Ovary (tissue), 10 donors: ENCODE results near the gene CPSF3. TPM values are rescaled to one million over a fixed set of nuclear protein-coding genes. Genes with fewer than 3 reads are reported as not detected.

Experiments used
- DNase-seq, 5 donors: peaks; one replicate each; pipeline ENCODE4 v3.0.0-alpha.2; 2019 to 2020
- H3K27ac ChIP-seq, 2 donors: fragments of 200-600 bp; one replicate each; pipeline versions ENCODE4 v1.5.1 to v1.8.0; 2019 to 2022
- H3K27me3 ChIP-seq: fragments of 200-600 bp; one replicate; pipeline ENCODE4 v1.8.0; 2022
- H3K36me3 ChIP-seq: fragments of 200-600 bp; sonication (generic); one replicate; pipeline ENCODE4 v1.5.1; 2019
- H3K4me1 ChIP-seq: one replicate; pipeline ENCODE4 v1.8.1; 2013; ENCODE audit warnings: mild to moderate bottlenecking, moderate library complexity; ENCODE audit not compliant: insufficient read depth
- H3K4me3 ChIP-seq: fragments of 200-600 bp; sonication (generic); one replicate; pipeline ENCODE4 v1.5.1; 2017
- H3K9me3 ChIP-seq, 2 donors: fragments of 200-600 bp in 1 of 2; sonication (generic) in 1 of 2; one replicate each; pipeline versions ENCODE4 v1.5.1 to v1.8.1; 2013 to 2019; ENCODE audit warnings: mild to moderate bottlenecking in 1 of 2, moderate library complexity in 1 of 2
- EP300 ChIP-seq: sonication (generic); formaldehyde crosslinking; IDR thresholded peaks from one replicate; pipeline ENCODE4 v1.6.1; 2017; ENCODE audit warnings: antibody characterized with exemption
- POLR2A ChIP-seq: fragments of 450-650 bp; IDR thresholded peaks from one replicate; pipeline ENCODE4 v1.6.1; 2017; ENCODE audit warnings: antibody characterized with exemption, mild to moderate bottlenecking, moderate library complexity
- WGBS, 3 donors: extraction: QIAGEN DNeasy Blood & Tissue Kit in 1 of 3; methylation state at CpG; one replicate each; pipeline versions ENCODE4 v1.1.5 to v1.1.7; 2013 to 2017; 5-methylcytosine and 5-hydroxymethylcytosine counted together
- intact Hi-C, 4 donors: fragments of 100-400 bp; cut with DNase I; formaldehyde crosslinking; loops; one replicate each; pipeline versions ENCODE4 v1.11.0 to v1.15.1; 2022 to 2023
- long read RNA-seq, 3 donors: library from polyadenylated mRNA in 2 of 3; unstranded in 2 of 3; transcript quantifications; one replicate each; pipeline ENCODE4 v2.0.0 and lab custom pipeline, GENCODE V29; 2021 to 2026
- polyA plus RNA-seq, 2 donors: library from polyadenylated mRNA; stranded (reverse); fragments of 200-250 nt in 1 of 2; fragments of 350-450 nt in 1 of 2; fragmentation: Illumina TruSeq in 1 of 2; extraction: RNeasy Lipid Tissue Mini Kit (QIAGEN cat#74804) in 1 of 2; gene quantifications; one replicate each; pipeline ENCODE4 v1.2.3, GENCODE V29; 2013 to 2014
- total RNA-seq, 7 donors: library from RNA; depleted of rRNA in 2 of 7; stranded (reverse); fragments of >200 nt in 2 of 7; fragmentation: NEBNext Ultra II Directional in 3 of 7; extraction: Animal tissue kit (Norgen Biotek cat#: 25700) in 3 of 7; gene quantifications; one replicate each; pipeline versions ENCODE4 v1.1.0 to v1.2.4, GENCODE V29; 2016 to 2023
- TF ChIP-seq, protein P1 (sequence below), 3 donors: fragments of 450-650 bp in 2 of 3; fragments of 200-600 bp in 1 of 3; IDR thresholded peaks; one replicate each; pipeline versions ENCODE4 v1.5.1 to v1.8.0; 2016 to 2022; ENCODE audit warnings: antibody characterized with exemption in 3 of 3, mild to moderate bottlenecking in 1 of 3
- donor health status: DM: no; HTN: no; CAD: no; lungs with moderate emphysema.
- donor health status: DM: no; HTN: no; CAD: no.
- donor health status: Bipolar disorder and iron deficiency.
- donor health status: DM: yes; HTN: yes; CAD: no.
- donor health status: DM: no; HTN: no; CAD: no.
- donor health status: DM: yes; HTN: yes; CAD: no.

CPSF3 gene
- total RNA-seq (10 to 100 TPM; 14.8 to 24.6 (median 19.8) TPM), polyA plus RNA-seq (10 to 100 TPM; 11.8 to 25.0 TPM)
- long read RNA-seq, donor 1, transcript CPSF3-201 (18 exons, 2,345 nt) = major isoform, 116 of 138 reads
- long read RNA-seq, donor 1, partial matches to known transcripts = 15 of 138 reads
- long read RNA-seq, donor 1, other reads (novel, unspliced or antisense) = 7 of 138 reads
- long read RNA-seq, donor 2, transcript CPSF3-201 (18 exons, 2,345 nt) = major isoform, 26 of 26 reads
- long read RNA-seq, donor 2, partial matches to known transcripts = 0 of 26 reads
- long read RNA-seq, donor 2, other reads (novel, unspliced or antisense) = 0 of 26 reads
- long read RNA-seq, donor 3, transcript CPSF3-201 (18 exons, 2,345 nt) = major isoform, 47 of 52 reads
- long read RNA-seq, donor 3, partial matches to known transcripts = 1 of 52 reads
- long read RNA-seq, donor 3, other reads (novel, unspliced or antisense) = 4 of 52 reads

DNA sequence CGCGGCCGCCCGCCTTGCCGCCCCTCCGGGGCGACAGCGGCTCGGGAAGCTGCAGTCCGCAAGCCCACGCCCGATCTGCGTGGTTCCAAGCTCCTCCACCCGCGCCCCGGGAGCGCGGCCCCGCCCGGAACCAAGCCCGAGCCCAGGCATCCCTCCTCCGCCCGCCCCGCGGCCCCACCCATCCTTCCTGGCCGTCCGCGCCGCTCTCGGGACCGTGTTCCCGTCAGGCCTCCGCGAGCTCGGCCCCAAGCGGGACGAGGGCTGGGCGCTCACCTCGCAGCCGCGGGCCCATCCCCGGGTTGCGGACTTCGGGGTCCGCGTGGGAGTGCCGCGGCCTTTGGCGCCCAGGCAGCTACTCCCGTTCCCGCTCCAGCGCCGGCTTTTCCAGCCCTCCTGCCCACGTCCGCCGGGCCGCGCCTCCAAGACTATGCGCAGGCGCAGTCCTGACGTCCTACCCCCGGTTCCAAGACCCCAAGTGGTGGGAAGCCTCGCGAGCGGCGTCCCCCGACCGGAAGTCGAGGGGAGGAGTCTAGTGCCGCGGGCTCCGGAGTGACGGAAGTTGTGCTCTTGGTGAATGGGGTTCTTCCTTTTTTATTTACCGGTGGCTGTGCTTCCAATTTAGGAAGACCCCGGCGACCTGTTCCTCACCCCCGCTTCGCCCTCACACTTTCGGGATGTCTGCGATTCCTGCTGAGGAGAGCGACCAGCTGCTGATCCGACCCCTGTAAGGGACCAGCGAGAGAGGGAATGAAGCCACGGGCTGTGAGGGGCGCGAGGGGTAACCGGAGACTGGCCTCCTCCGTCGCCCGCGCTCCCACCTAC is at the start of gene CPSF3, which contains the start of gene ITGB1BP1:
Gene CPSF3, plus strand, starts transcription at position 555 of the 822 bp plus-strand sequence. Its CDS starts 120 bp downstream, at position 675.
Gene ITGB1BP1, minus strand, starts transcription at position 429 of the 822 bp plus-strand sequence. CDS start 4,831 bp downstream, outside the sequence.
- TF ChIP-seq POLR2A (peak; percentile 76), EP300 (no peak)
- TF ChIP-seq, protein P1, sequence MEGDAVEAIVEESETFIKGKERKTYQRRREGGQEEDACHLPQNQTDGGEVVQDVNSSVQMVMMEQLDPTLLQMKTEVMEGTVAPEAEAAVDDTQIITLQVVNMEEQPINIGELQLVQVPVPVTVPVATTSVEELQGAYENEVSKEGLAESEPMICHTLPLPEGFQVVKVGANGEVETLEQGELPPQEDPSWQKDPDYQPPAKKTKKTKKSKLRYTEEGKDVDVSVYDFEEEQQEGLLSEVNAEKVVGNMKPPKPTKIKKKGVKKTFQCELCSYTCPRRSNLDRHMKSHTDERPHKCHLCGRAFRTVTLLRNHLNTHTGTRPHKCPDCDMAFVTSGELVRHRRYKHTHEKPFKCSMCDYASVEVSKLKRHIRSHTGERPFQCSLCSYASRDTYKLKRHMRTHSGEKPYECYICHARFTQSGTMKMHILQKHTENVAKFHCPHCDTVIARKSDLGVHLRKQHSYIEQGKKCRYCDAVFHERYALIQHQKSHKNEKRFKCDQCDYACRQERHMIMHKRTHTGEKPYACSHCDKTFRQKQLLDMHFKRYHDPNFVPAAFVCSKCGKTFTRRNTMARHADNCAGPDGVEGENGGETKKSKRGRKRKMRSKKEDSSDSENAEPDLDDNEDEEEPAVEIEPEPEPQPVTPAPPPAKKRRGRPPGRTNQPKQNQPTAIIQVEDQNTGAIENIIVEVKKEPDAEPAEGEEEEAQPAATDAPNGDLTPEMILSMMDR (IDR thresholded peaks at IDR 0.05) = peak in 1 of 3 donors; percentile 72
- 0% methylated on average over 68 to 91 of the region's 91 CpGs for WGBS, 3 donors
- Histone ChIP-seq H3K4me1 (peaks cover 6% of the 10 kb centered on the region), H3K4me3 (peak within 1 kb of the TSS; percentile 74), H3K9me3 (no peaks in the 10 kb centered on the region), H3K27ac (peak within 1 kb of the TSS; percentile 66 to 90), H3K27me3 (no peaks in the 10 kb centered on the region), H3K36me3 (no peaks in the 10 kb centered on the region)
- peak; percentile 97 to 99 (median 98) for DNase-seq
- intact Hi-C loops = loop anchor here in 1 of 4 donors (10.0 kb wide), 2 partner anchors 51 to 279 kb away; partner anchors contain the start of gene IAH1

DNA sequence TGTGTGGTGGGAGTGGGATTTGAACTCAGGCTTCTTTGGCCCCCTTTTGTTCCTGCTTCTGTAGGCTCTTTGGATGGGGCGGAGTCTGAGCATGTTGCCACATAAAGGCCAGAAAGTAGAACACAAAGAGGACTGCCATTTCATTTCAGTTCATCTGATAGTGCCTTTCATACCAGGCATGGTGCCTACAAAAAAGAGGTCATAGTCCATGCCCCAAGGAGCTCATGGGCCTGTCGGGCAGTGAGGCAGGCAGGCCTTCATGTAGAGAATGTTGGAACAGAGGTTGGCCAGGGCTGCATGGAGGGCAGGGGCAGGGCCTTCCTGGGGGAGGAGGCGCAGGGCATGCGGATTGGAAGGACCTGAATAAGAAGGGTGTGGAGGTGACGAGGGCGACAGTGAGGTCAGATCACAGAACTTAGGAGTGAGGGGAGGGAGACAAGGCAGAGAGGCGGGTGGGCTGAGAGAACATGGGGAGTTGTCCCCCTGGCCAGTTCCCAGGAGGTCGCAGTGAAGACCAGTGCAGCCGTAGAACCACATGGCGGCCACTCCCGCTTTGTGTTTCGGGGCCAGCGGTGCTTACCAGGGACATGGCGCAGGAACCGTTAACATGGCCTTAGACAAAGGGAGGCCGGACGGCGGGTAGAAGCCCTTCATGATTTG is 49.3 kb upstream of the CPSF3 start:
- WGBS, 3 donors = 95 to 97% (median 97%) methylated on average over 18 of the region's 18 CpGs
- no peak for DNase-seq
- no peak overlapping the region for H3K27ac ChIP-seq
- H3K9me3 ChIP-seq = no peaks in the 10 kb centered on the region
- H3K4me3 ChIP-seq = no peak overlapping the region
- H3K27me3 ChIP-seq = no peaks in the 10 kb centered on the region
- H3K4me1 ChIP-seq = no peaks in the 10 kb centered on the region
- TF ChIP-seq EP300 (no peak), POLR2A (no peak)
- TF ChIP-seq, protein P1 (IDR thresholded peaks at IDR 0.05) = no peak
- intact Hi-C loops = loop anchor here in 2 of 4 donors (5.0 to 10.0 kb wide), 2 partner anchors 229 to 232 kb away; no protein-coding TSS in a partner anchor
- no peaks in the 10 kb centered on the region for H3K36me3 ChIP-seq

DNA sequence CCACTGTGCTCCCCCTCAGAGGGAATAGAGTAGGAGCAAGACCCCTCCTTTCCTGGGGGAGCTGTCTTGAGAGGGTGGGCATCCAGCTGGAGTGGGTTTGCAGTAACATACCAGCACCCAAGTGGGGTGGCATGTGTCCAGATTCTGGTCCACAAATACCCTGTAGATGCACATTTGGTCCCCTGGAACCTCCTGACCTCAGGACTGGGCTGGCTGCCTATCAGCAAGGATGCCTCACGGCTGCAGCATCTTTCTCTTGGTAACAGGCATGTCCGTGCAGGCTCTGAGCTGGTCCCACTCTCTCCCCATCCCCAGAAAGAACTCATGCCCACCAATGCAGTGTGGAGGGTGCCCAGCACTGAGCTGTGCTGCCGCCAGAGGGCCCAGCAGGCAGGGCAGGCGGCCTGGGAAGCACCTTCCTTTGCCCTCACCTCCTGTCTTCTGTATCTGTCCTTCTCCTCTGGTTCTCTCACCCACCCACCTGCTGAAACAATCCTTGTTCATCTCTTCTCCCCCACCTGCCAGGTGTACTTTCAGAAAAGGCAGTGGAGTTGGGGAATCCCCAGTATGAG is 47.5 kb upstream of the CPSF3 start:
- DNase-seq = no peak
- intact Hi-C loops = loop anchor here in 1 of 4 donors (10.0 kb wide), 1 partner anchor 231 kb away; no protein-coding TSS in a partner anchor
- 86 to 91% (median 90%) methylated on average over 4 of the region's 4 CpGs for WGBS, 3 donors
- H3K27me3 ChIP-seq = no peaks in the 10 kb centered on the region
- TF ChIP-seq, protein P1 (IDR thresholded peaks at IDR 0.05) = no peak
- TF ChIP-seq POLR2A = no peak
- TF ChIP-seq EP300 = no peak
- no peak overlapping the region for H3K4me3 ChIP-seq
- no peaks in the 10 kb centered on the region for H3K4me1 ChIP-seq
- no peak overlapping the region for H3K27ac ChIP-seq
- H3K36me3 ChIP-seq = no peaks in the 10 kb centered on the region
- no peaks in the 10 kb centered on the region for H3K9me3 ChIP-seq
